OCI-LY7 (cell line): ENCODE results near the gene CHN1. TPM values are rescaled to one million over a fixed set of nuclear protein-coding genes. Genes with fewer than 3 reads are reported as not detected.

ENCODE experiments used
- BruUV-seq: library from RNA; stranded (reverse); fragments of 400-500 nt; replicated peaks from 2 replicates; lab custom pipeline; 2021; lab: Mats Ljungman, UMichigan
- CTCF ChIA-PET: fragments of 300-600 bp; sonication (Branson Sonifier 250); formaldehyde crosslinking; loops from one replicate; lab custom pipeline; 2022; ENCODE audit warnings: antibody characterized with exemption; ENCODE audit not compliant: unreplicated experiment; lab: Charles Lee
- POLR2A ChIA-PET: fragments of 300-600 bp; sonication (Branson Sonifier 250); formaldehyde crosslinking; loops from one replicate; lab custom pipeline; 2022; ENCODE audit warnings: antibody characterized with exemption; lab: Charles Lee
- DNase-seq: peaks from one replicate; pipeline ENCODE4 v3.0.0-alpha.2; 2015; ENCODE audit warnings: low spot score
- H2AFZ ChIP-seq: fragments of 200-600 bp; sonication (generic), shearing (Covaris generic); 2 replicates; pipeline ENCODE4 v1.6.1; 2014; ENCODE audit warnings: mild to moderate bottlenecking, antibody characterized with exemption, low read length, moderate library complexity
- H3K27ac ChIP-seq: fragments of 200-600 bp; sonication (generic); 2 replicates; pipeline ENCODE4 v1.5.1; 2014; ENCODE audit warnings: mixed run types, low read depth, mild to moderate bottlenecking, moderate library complexity, low read length, inconsistent platforms; ENCODE audit not compliant: poor library complexity, severe bottlenecking
- H3K36me3 ChIP-seq: fragments of 200-600 bp; sonication (generic); 2 replicates; pipeline ENCODE4 v1.6.1; 2014; ENCODE audit warnings: mild to moderate bottlenecking, antibody characterized with exemption, low read length, moderate library complexity, mixed read lengths; ENCODE audit not compliant: insufficient read depth
- H3K4me1 ChIP-seq: fragments of 200-600 bp; sonication (generic); 2 replicates; pipeline ENCODE4 v1.5.1; 2014; ENCODE audit warnings: mild to moderate bottlenecking, low read length; ENCODE audit not compliant: insufficient read depth, poor library complexity, severe bottlenecking
- H3K4me2 ChIP-seq: fragments of 200-600 bp; sonication (generic); 2 replicates; pipeline ENCODE4 v1.6.1; 2014; ENCODE audit warnings: mild to moderate bottlenecking, low read length
- H3K4me3 ChIP-seq: fragments of 200-600 bp; sonication (generic); 2 replicates; pipeline ENCODE4 v1.5.1; 2014; ENCODE audit warnings: mild to moderate bottlenecking, low read depth, low read length; ENCODE audit not compliant: poor library complexity, severe bottlenecking
- H3K79me2 ChIP-seq: fragments of 200-600 bp; sonication (generic); 2 replicates; pipeline ENCODE4 v1.6.1; 2016; ENCODE audit warnings: low read depth, mild to moderate bottlenecking, low read length, moderate library complexity, mixed read lengths; ENCODE audit not compliant: insufficient read depth
- H3K9me2 ChIP-seq: fragments of 200-600 bp; sonication (generic); 2 replicates; pipeline ENCODE4 v1.6.1; 2016; ENCODE audit warnings: mild to moderate bottlenecking, low read length, mixed read lengths; ENCODE audit not compliant: insufficient read depth
- H3K9me3 ChIP-seq: fragments of 200-600 bp; sonication (generic); 2 replicates; pipeline ENCODE4 v1.6.1; 2014; ENCODE audit warnings: mild to moderate bottlenecking, mixed run types, low read length, mixed read lengths
- H4K20me1 ChIP-seq: fragments of 200-600 bp; sonication (generic); 2 replicates; pipeline ENCODE4 v1.6.1; 2014; ENCODE audit warnings: mild to moderate bottlenecking, antibody characterized with exemption, low read length, moderate library complexity, mixed read lengths; ENCODE audit not compliant: insufficient read depth
- EZH2phosphoT487 ChIP-seq: fragments of 200-600 bp; sonication (generic); IDR thresholded peaks from 2 replicates; pipeline ENCODE4 v1.6.1; 2018; ENCODE audit warnings: low read depth, borderline replicate concordance, mild to moderate bottlenecking, mixed run types, antibody characterized with exemption, low read length, moderate library complexity, mixed read lengths
- intact Hi-C: fragments of 100-400 bp; cut with micrococcal nuclease; formaldehyde crosslinking; loops from one replicate; pipeline ENCODE4 v1.10.0; 2022; ENCODE audit not compliant: unreplicated experiment
- total RNA-seq, 2 experiments: library from RNA; depleted of rRNA in 1 of 2; stranded (reverse); fragments of >200 nt in 1 of 2; shearing (Covaris generic) in 1 of 2; gene quantifications; 2 replicates each; pipeline ENCODE4 v1.2.3, GENCODE V29; 2014 to 2022
- TF ChIP-seq, protein P1 (sequence below): fragments of 200-600 bp; sonication (generic); conservative IDR thresholded peaks from 2 replicates; pipeline ENCODE4 v1.5.1; 2014; ENCODE audit warnings: mild to moderate bottlenecking, antibody characterized with exemption, low read length, moderate library complexity, mixed read lengths

CHN1 gene
- total RNA-seq, 2 experiments from 2014 or later, result 0.44 TPM; not detected in 1

DNA sequence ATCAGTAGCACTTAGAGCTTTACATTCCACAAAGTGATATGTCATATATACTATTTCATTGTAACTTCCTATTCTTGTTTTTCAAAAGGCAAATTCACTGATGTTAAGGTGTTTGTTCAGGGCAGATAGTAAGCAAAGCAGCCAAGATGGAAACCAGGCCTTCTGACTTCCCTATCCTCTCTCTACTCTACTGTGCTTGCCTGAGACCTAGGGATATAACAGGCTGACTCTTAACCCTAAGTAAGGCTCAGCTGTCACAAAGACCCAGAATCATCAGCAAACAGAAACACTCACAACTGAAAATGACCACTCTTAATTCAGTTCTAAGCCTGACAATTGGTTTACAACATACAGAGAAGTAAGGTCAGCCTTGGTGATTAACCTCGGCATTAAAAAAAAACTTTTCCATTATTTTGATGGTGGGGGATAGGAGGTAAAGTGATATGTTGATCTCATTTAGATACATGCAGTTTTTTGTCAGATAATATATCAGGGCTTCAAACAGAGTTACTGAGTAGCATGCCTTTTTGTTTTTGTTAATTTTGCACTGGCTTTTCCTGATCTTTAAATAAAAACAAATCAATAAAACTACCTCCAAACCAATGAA lies 145.5 kb downstream of the CHN1 start:
- POLR2A ChIA-PET, result interaction anchor here (0.7 to 1.3 kb wide), 3 partner anchors 19 to 1639 kb away, joined by 3 to 4 read pairs (median 4); no protein-coding TSS in a partner anchor
- BruUV-seq, result no TSS peak

GRCh38 chr2:174858745-174859144 lies 146.4 kb downstream of the CHN1 start:
- TF ChIP-seq, protein P1, sequence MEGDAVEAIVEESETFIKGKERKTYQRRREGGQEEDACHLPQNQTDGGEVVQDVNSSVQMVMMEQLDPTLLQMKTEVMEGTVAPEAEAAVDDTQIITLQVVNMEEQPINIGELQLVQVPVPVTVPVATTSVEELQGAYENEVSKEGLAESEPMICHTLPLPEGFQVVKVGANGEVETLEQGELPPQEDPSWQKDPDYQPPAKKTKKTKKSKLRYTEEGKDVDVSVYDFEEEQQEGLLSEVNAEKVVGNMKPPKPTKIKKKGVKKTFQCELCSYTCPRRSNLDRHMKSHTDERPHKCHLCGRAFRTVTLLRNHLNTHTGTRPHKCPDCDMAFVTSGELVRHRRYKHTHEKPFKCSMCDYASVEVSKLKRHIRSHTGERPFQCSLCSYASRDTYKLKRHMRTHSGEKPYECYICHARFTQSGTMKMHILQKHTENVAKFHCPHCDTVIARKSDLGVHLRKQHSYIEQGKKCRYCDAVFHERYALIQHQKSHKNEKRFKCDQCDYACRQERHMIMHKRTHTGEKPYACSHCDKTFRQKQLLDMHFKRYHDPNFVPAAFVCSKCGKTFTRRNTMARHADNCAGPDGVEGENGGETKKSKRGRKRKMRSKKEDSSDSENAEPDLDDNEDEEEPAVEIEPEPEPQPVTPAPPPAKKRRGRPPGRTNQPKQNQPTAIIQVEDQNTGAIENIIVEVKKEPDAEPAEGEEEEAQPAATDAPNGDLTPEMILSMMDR, result no peak
- no peak for TF ChIP-seq EZH2phosphoT487
- Histone ChIP-seq H3K36me3 (no peaks in the 10 kb centered on the region), H3K4me1 (no peaks in the 10 kb centered on the region), H3K4me3 (no peak overlapping the region), H3K27ac (no peak overlapping the region), H3K9me2 (no peaks in the 10 kb centered on the region), H3K79me2 (no peaks in the 10 kb centered on the region), H3K4me2 (no peak overlapping the region), H3K9me3 (no peaks in the 10 kb centered on the region), H4K20me1 (no peaks in the 10 kb centered on the region), H2AFZ (no peak overlapping the region)
- ChIA-PET CTCF (no interaction called here), POLR2A (no interaction called here)
- BruUV-seq, result no TSS peak
- intact Hi-C loops, result no loop called here
- no peak for DNase-seq

More for the DNA sequence above, 145.5 kb downstream of the CHN1 start:
- no peak overlapping the region for H3K4me3 ChIP-seq
- intact Hi-C loops, result no loop called here
- H3K4me1 ChIP-seq, result no peaks in the 10 kb centered on the region
- no peak overlapping the region for H3K27ac ChIP-seq
- no peaks in the 10 kb centered on the region for H4K20me1 ChIP-seq
- no peak for TF ChIP-seq EZH2phosphoT487
- TF ChIP-seq, protein P1, result no peak
- no peak overlapping the region for H3K4me2 ChIP-seq
- no peaks in the 10 kb centered on the region for H3K9me3 ChIP-seq
- CTCF ChIA-PET, result no interaction called here
- H3K9me2 ChIP-seq, result no peaks in the 10 kb centered on the region
- no peak overlapping the region for H2AFZ ChIP-seq
- H3K79me2 ChIP-seq, result no peaks in the 10 kb centered on the region
- H3K36me3 ChIP-seq, result no peaks in the 10 kb centered on the region
- DNase-seq, result no peak

- Histone ChIP-seq H3K4me3 (no peak overlapping the region), H3K79me2 (no peaks in the 10 kb centered on the region), H3K4me2 (no peak overlapping the region), H3K27ac (no peak overlapping the region), H3K36me3 (no peaks in the 10 kb centered on the region), H2AFZ (no peak overlapping the region), H3K9me3 (no peaks in the 10 kb centered on the region), H4K20me1 (no peaks in the 10 kb centered on the region), H3K9me2 (no peaks in the 10 kb centered on the region), H3K4me1 (no peaks in the 10 kb centered on the region)
- ChIA-PET POLR2A (interaction anchor here (1.0 kb wide), 1 partner anchor 10 kb away, joined by 3 read pairs; no protein-coding TSS in a partner anchor), CTCF (no interaction called here)
- DNase-seq, result no peak
- BruUV-seq, result no TSS peak
- intact Hi-C loops, result no loop called here
- TF ChIP-seq EZH2phosphoT487, result no peak
- TF ChIP-seq, protein P1, result no peak
Observed at GRCh38 chr2:174856447-174856846, 148.7 kb downstream of the CHN1 start.
